ENCODE data around the gene GAPDH. TPM values are rescaled to one million over a fixed set of nuclear protein-coding genes. Genes with fewer than 3 reads are reported as not detected.
A peak's percentile ranks its signal among the peaks of the same experiment; 100 is the strongest.

The GAPDH gene
- polyA plus RNA-seq, 1 of the 3 experiments (the other 2 are of a cell fraction): 8,077 TPM

DNA sequence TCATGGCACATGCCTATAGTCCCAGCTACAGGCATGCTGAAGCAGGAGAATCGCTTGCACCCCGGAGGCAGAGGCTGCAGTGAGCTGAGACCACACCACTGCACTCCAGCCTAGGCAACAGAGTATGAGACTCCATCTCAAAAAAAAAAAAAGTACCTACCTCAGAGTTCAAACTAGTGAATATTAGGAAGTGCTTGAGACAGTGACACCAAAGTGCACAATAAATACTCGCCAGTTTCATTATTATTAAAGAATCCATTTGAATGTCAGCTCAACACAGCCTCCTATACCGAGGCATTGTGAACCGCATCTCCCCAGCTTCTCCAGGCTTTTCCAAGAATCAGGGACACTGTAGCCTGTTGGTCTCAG lies 5.0 kb downstream of the GAPDH start:
- Histone ChIP-seq H3K4me1 (ENCODE audit: control insufficient read depth in 1 of 2, insufficient read depth in 2 of 2, low read depth in 1 of 2, low read length in 1 of 2) (peaks cover 5 to 20% of the 10 kb centered on the region in 2 experiments; a peak in 3 of 4 replicates), H3K36me3 (replicated peaks in 1 of 2; ENCODE audit: control insufficient read depth in 1 of 2, insufficient read depth in 2 of 2, low read length in 1 of 2) (peaks cover 38 to 56% of the 10 kb centered on the region in 2 experiments), H3K9ac (no peak overlapping the region), H2AFZ (ENCODE audit: low read depth) (no peak overlapping the region), H4K20me1 (ENCODE audit: insufficient read depth) (peaks cover 55% of the 10 kb centered on the region), H3K79me2 (ENCODE audit: insufficient read depth) (peaks cover 61% of the 10 kb centered on the region), H3K9me2 (no peaks in the 10 kb centered on the region), H3K27me3 (ENCODE audit: insufficient read depth) (no peaks in the 10 kb centered on the region), H3K4me2 (no peak overlapping the region), H3K4me3 (ENCODE audit: low read depth in 2 of 2, low read length in 1 of 2) (no peak overlapping the region), H3F3A (replicated peaks; ENCODE audit: insufficient read depth) (peaks cover 73% of the 10 kb centered on the region), H3K27ac (ENCODE audit: low read depth in 2 of 2, low read length in 1 of 2) (peak overlapping the region in 1 of 2 experiments; percentile 12; a peak in 1 of 4 replicates), H3K9me3 (no peaks in the 10 kb centered on the region)
- DNase-seq: no peak
- ChIA-PET CTCF (interaction anchor here (0.6 to 9.4 kb wide), 8 partner anchors 14 to 414 kb away, joined by 3 to 228 read pairs (median 9); partner anchors contain the start of genes IFFO1 and VAMP1), POLR2A (interaction anchor here (0.6 to 5.4 kb wide), 9 partner anchors 9 to 74 kb away, joined by 3 to 73 read pairs (median 4); partner anchors contain the start of genes MRPL51 and VAMP1)
- TF ChIP-seq, protein P1, sequence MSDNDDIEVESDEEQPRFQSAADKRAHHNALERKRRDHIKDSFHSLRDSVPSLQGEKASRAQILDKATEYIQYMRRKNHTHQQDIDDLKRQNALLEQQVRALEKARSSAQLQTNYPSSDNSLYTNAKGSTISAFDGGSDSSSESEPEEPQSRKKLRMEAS (IDR thresholded peaks at IDR 0.05; ENCODE audit: low read depth): no peak
- peak; percentile 6; the same call in 1 of the 2 replicates for TF ChIP-seq JUND (IDR thresholded peaks at IDR 0.05)
- WGBS (ENCODE audit: low lambda C conversion rate): 79% methylated on average over 5 of the region's 5 CpGs

DNA sequence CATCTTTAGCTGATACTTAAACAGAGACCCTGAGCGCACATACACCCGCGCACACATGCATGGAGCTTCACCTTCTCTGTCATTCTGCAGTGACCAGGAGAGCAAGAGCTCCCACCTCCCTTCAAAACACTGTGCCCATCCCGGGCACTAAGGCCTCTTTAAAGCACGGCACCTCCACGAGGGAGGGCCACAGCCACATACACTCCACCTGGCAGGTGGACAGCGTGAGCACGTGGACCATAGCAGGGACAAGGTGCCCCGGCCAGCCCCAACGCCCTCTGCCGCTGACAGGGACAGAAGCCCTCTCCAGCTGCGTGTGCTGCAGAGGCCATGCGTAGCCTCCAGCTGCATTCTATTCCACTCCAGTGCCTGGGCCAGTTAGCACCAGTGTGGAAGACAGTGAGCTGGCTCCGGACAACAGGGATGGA lies 5.4 kb downstream of the GAPDH start:
- Histone ChIP-seq H3K27ac (ENCODE audit: low read depth in 2 of 2, low read length in 1 of 2) (peak overlapping the region in 1 of 2 experiments; percentile 12; a peak in 1 of 4 replicates), H4K20me1 (ENCODE audit: insufficient read depth) (peaks cover 52% of the 10 kb centered on the region)

DNA sequence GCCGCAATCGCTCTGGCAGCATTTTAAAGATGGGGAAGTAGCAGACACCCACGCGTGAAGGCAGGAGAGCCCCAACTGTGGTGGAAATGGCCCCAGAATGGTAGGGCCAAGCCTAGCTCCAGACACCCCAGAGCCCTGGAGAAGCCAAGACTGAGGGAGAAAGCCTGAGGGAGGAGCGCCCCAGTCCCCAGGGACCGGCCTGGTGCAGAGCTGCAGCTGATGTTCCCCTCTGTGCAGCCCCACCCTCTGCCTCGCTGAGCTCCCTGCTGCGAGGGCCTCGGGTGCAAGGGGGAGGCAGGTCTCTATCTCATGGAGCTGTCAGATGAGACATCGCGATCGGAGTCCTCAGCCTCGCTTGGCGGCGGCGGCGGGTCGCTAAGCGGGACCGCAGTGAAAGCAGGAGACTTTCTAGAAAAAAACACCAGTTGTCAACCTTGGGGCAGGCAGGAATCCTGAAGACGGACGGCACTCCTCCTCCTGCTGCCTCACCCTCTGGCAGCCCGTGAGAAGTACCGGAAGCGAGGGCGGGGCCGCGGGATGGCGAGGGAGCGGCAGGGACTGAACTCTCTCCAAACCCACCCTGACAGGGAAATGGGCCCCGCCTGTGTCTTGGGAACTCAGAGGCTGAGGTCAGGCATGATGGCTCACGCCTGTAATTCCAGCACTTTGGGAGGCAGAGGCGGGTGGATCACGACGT lies 6.0 kb downstream of the GAPDH start:
- H2AFZ ChIP-seq (ENCODE audit: low read depth): no peak overlapping the region
- H3K4me2 ChIP-seq: no peak overlapping the region
- no peak overlapping the region for H3K9ac ChIP-seq
- peaks cover 42 to 56% of the 10 kb centered on the region in 2 experiments for H3K36me3 ChIP-seq (replicated peaks in 1 of 2; ENCODE audit: control insufficient read depth in 1 of 2, insufficient read depth in 2 of 2, low read length in 1 of 2)
- no peak overlapping the region for H3K27ac ChIP-seq (ENCODE audit: low read depth in 2 of 2, low read length in 1 of 2)
- no peaks in the 10 kb centered on the region for H3K9me3 ChIP-seq
- H3F3A ChIP-seq (replicated peaks; ENCODE audit: insufficient read depth): peaks cover 67% of the 10 kb centered on the region
- peak; percentile 36 for DNase-seq
- no peak overlapping the region for H3K4me3 ChIP-seq (ENCODE audit: low read depth in 2 of 2, low read length in 1 of 2)
- TF ChIP-seq RCOR1 (IDR thresholded peaks at IDR 0.05; ENCODE audit: low read length) (no peak), EP300 (IDR thresholded peaks at IDR 0.05; ENCODE audit: borderline replicate concordance in 1 of 2, low read depth in 1 of 2, low read length in 1 of 2) (no peak), CHD2 (IDR thresholded peaks at IDR 0.05; ENCODE audit: low read length, partially characterized antibody) (no peak), RAD21 (IDR thresholded peaks at IDR 0.05; ENCODE audit: low read length) (no peak), TCF12 (IDR thresholded peaks at IDR 0.05) (no peak), MXI1 (IDR thresholded peaks at IDR 0.05; ENCODE audit: low read depth, low read length) (no peak), RFX5 (IDR thresholded peaks at IDR 0.05; ENCODE audit: low read length) (no peak), FOXM1 (IDR thresholded peaks at IDR 0.05; ENCODE audit: low read depth) (no peak), NRF1 (IDR thresholded peaks at IDR 0.05; ENCODE audit: low read depth, low read length) (no peak), SIN3A (IDR thresholded peaks at IDR 0.05; ENCODE audit: borderline replicate concordance, low read depth, low read length) (no peak), YY1 (IDR thresholded peaks at IDR 0.05; ENCODE audit: low read depth) (no peak)
- TF ChIP-seq, protein P1 (IDR thresholded peaks at IDR 0.05; ENCODE audit: low read depth): no peak
- WGBS (ENCODE audit: low lambda C conversion rate): 89% methylated on average over 28 of the region's 35 CpGs
- H3K9me2 ChIP-seq: no peaks in the 10 kb centered on the region
- H3K79me2 ChIP-seq (ENCODE audit: insufficient read depth): peaks cover 60% of the 10 kb centered on the region
- POLR2A ChIA-PET: interaction anchor here (0.9 to 5.4 kb wide), 5 partner anchors 11 to 70 kb away, joined by 4 to 73 read pairs (median 6); partner anchors contain the start of genes MRPL51 and VAMP1
- no peaks in the 10 kb centered on the region for H3K27me3 ChIP-seq (ENCODE audit: insufficient read depth)
- H4K20me1 ChIP-seq (ENCODE audit: insufficient read depth): peaks cover 45% of the 10 kb centered on the region
- H3K4me1 ChIP-seq (ENCODE audit: control insufficient read depth in 1 of 2, insufficient read depth in 2 of 2, low read depth in 1 of 2, low read length in 1 of 2): peaks cover 5 to 20% of the 10 kb centered on the region in 2 experiments; a peak in 3 of 4 replicates
- CTCF ChIA-PET: interaction anchor here (1.9 to 9.4 kb wide), 5 partner anchors 13 to 116 kb away, joined by 6 to 228 read pairs (median 13); partner anchors contain the start of genes IFFO1 and VAMP1

More for the DNA sequence above, 5.4 kb downstream of the GAPDH start:
- no peaks in the 10 kb centered on the region for H3K27me3 ChIP-seq (ENCODE audit: insufficient read depth)
- no peaks in the 10 kb centered on the region for H3K9me2 ChIP-seq
- H3K9me3 ChIP-seq: no peaks in the 10 kb centered on the region
- H2AFZ ChIP-seq (ENCODE audit: low read depth): no peak overlapping the region
- ChIA-PET POLR2A (interaction anchor here (0.6 to 5.4 kb wide), 7 partner anchors 11 to 74 kb away, joined by 3 to 73 read pairs (median 6); partner anchors contain the start of genes MRPL51 and VAMP1), CTCF (interaction anchor here (0.6 to 9.4 kb wide), 8 partner anchors 13 to 413 kb away, joined by 3 to 228 read pairs (median 9); partner anchors contain the start of genes IFFO1 and VAMP1)
- peaks cover 61% of the 10 kb centered on the region for H3K79me2 ChIP-seq (ENCODE audit: insufficient read depth)
- TF ChIP-seq POLR2AphosphoS5 (IDR thresholded peaks at IDR 0.05; ENCODE audit: low read depth, low read length) (0 out of 2 replicates have a peak, but pooled peaks have one; percentile 14), TEAD4 (IDR thresholded peaks at IDR 0.05; ENCODE audit: borderline replicate concordance, insufficient read depth) (no peak)
- H3K4me1 ChIP-seq (ENCODE audit: control insufficient read depth in 1 of 2, insufficient read depth in 2 of 2, low read depth in 1 of 2, low read length in 1 of 2): peaks cover 5 to 20% of the 10 kb centered on the region in 2 experiments; a peak in 3 of 4 replicates
- WGBS (ENCODE audit: low lambda C conversion rate): 78% methylated on average over 7 of the region's 14 CpGs
- no peak overlapping the region for H3K9ac ChIP-seq
- H3K36me3 ChIP-seq (replicated peaks in 1 of 2; ENCODE audit: control insufficient read depth in 1 of 2, insufficient read depth in 2 of 2, low read length in 1 of 2): peaks cover 42 to 56% of the 10 kb centered on the region in 2 experiments
- H3K4me3 ChIP-seq (ENCODE audit: low read depth in 2 of 2, low read length in 1 of 2): no peak overlapping the region
- no peak overlapping the region for H3K4me2 ChIP-seq
- H3F3A ChIP-seq (replicated peaks; ENCODE audit: insufficient read depth): peaks cover 74% of the 10 kb centered on the region
- DNase-seq: peak; percentile 41
